ENCODE data around the gene NR1H2. TPM values are rescaled to one million over a fixed set of nuclear protein-coding genes. Genes with fewer than 3 reads are reported as not detected.

Gene NR1H2
- total RNA-seq, 4 donors from 2014 or later = 80.2 to 125 (median 93.7) TPM

- peaks cover 0 to 44% of the 10 kb centered on the region in 2 donors for H3K27me3 ChIP-seq
- no peak for DNase-seq (ENCODE audit: low spot score in 2 of 2)
- WGBS, 2 donors = 77 to 80% methylated on average over 9 to 30 of the region's 35 CpGs
Measured at GRCh38 chr19:50416034-50416977, 40.0 kb downstream of the NR1H2 start.

GRCh38 chr19:50417111-50418081 lies 41.1 kb downstream of the NR1H2 start:
- WGBS, 2 donors = 74 to 80% methylated on average over 23 to 27 of the region's 42 CpGs
- peaks cover 0 to 54% of the 10 kb centered on the region in 2 donors for H3K27me3 ChIP-seq
- no peak for DNase-seq (ENCODE audit: low spot score in 2 of 2)
- TF ChIP-seq POLR2A (IDR thresholded peaks at IDR 0.05) = no peak
- no peak for TF ChIP-seq CTCF (IDR thresholded peaks at IDR 0.05)
- no peak for TF ChIP-seq EP300 (IDR thresholded peaks at IDR 0.05)
- H3K9me3 ChIP-seq = no peaks in the 10 kb centered on the region
- H3K27ac ChIP-seq = peak overlapping the region in 2 of 4 donors; percentile 1 to 50
- H3K36me3 ChIP-seq = peaks cover 0 to 9% (median 0%) of the 10 kb centered on the region in 3 donors
- peak overlapping the region in 1 of 4 donors; percentile 38 for H3K4me3 ChIP-seq
- peaks cover 0 to 48% (median 7%) of the 10 kb centered on the region in 4 donors for H3K4me1 ChIP-seq

More at GRCh38 chr19:50416034-50416977, 40.0 kb downstream of the NR1H2 start:
- Histone ChIP-seq H3K4me3 (no peak overlapping the region), H3K4me1 (peaks cover 0 to 48% (median 7%) of the 10 kb centered on the region in 4 donors), H3K27ac (peak overlapping the region in 2 of 4 donors; percentile 1 to 69), H3K9me3 (no peaks in the 10 kb centered on the region), H3K36me3 (peaks cover 0 to 11% (median 0%) of the 10 kb centered on the region in 3 donors)
- no peak for TF ChIP-seq POLR2A (IDR thresholded peaks at IDR 0.05)
- no peak for TF ChIP-seq CTCF (IDR thresholded peaks at IDR 0.05)
- no peak for TF ChIP-seq EP300 (IDR thresholded peaks at IDR 0.05)

- Histone ChIP-seq H3K27ac (peak within 1 kb of the TSS in 1 of 4 donors; percentile 50), H3K4me3 (peak within 1 kb of the TSS in 2 of 4 donors; percentile 31 to 38), H3K9me3 (no peaks in the 10 kb centered on the region), H3K27me3 (peaks cover 0 to 59% of the 10 kb centered on the region in 2 donors), H3K36me3 (peaks cover 0 to 2% (median 0%) of the 10 kb centered on the region in 3 donors), H3K4me1 (peaks cover 0 to 48% (median 7%) of the 10 kb centered on the region in 4 donors)
- WGBS, 2 donors = 25 to 29% methylated on average over 32 to 33 of the region's 34 CpGs
- no peak for DNase-seq (ENCODE audit: low spot score in 2 of 2)
- no peak for TF ChIP-seq EP300 (IDR thresholded peaks at IDR 0.05)
- TF ChIP-seq CTCF (IDR thresholded peaks at IDR 0.05) = no peak
- TF ChIP-seq POLR2A (IDR thresholded peaks at IDR 0.05) = no peak
Measured at GRCh38 chr19:50418176-50419021, 42.1 kb downstream of the NR1H2 start, which contains the start of gene SPIB. Gene SPIB (plus strand): TSS chr19:50418938. CDS start chr19:50418963, 25 bp downstream.

- 11 to 19% methylated on average over 14 of the region's 14 CpGs for WGBS, 2 donors
- Histone ChIP-seq H3K27me3 (peaks cover 0 to 59% of the 10 kb centered on the region in 2 donors), H3K27ac (peak overlapping the region in 1 of 4 donors; percentile 50), H3K9me3 (no peaks in the 10 kb centered on the region), H3K4me1 (peaks cover 0 to 48% (median 7%) of the 10 kb centered on the region in 4 donors), H3K36me3 (no peaks in the 10 kb centered on the region), H3K4me3 (peak overlapping the region in 2 of 4 donors; percentile 31 to 38)
- no peak for TF ChIP-seq POLR2A (IDR thresholded peaks at IDR 0.05)
- TF ChIP-seq CTCF (IDR thresholded peaks at IDR 0.05) = no peak
- no peak for TF ChIP-seq EP300 (IDR thresholded peaks at IDR 0.05)
- no peak for DNase-seq (ENCODE audit: low spot score in 2 of 2)
Measured at GRCh38 chr19:50419022-50419579, 42.8 kb downstream of the NR1H2 start.

Data from tibial nerve (tissue), 4 donors.